ENCODE measurements around the gene LARGE2.

DNA sequence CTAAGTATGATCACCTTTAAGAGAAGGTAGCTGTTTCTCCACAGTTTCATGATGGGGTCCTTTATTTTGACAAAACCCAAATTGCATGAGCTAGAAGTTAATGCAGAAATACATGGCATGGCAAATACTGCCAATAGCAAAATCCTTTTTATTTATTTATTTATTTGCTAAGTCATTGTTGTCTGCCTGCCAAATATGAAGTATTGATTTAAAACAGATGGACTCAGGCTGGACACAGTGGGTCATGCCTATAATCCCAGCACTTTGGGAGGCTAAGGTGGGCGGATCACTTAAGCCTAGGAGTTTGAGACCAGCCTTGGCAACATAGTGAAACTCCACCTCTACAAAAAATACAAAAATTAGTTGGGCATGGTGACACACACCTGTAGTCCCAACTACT is 52.4 kb downstream of the LARGE2 start:
- TF ChIP-seq, protein P1, sequence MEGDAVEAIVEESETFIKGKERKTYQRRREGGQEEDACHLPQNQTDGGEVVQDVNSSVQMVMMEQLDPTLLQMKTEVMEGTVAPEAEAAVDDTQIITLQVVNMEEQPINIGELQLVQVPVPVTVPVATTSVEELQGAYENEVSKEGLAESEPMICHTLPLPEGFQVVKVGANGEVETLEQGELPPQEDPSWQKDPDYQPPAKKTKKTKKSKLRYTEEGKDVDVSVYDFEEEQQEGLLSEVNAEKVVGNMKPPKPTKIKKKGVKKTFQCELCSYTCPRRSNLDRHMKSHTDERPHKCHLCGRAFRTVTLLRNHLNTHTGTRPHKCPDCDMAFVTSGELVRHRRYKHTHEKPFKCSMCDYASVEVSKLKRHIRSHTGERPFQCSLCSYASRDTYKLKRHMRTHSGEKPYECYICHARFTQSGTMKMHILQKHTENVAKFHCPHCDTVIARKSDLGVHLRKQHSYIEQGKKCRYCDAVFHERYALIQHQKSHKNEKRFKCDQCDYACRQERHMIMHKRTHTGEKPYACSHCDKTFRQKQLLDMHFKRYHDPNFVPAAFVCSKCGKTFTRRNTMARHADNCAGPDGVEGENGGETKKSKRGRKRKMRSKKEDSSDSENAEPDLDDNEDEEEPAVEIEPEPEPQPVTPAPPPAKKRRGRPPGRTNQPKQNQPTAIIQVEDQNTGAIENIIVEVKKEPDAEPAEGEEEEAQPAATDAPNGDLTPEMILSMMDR (IDR thresholded peaks at IDR 0.05), result no peak
- TF ChIP-seq POLR2A (IDR thresholded peaks at IDR 0.05), result no peak

Data from right lobe of liver (tissue), 4 donors.